Testis (tissue), 2 donors: ENCODE data around the gene UBXN6.

Experiments used
- POLR2A ChIP-seq: fragments of 450-650 bp; IDR thresholded peaks from one replicate; pipeline ENCODE4 v1.6.1; 2017; ENCODE audit warnings: antibody characterized with exemption, mild to moderate bottlenecking, moderate library complexity
- TF ChIP-seq, protein P1 (sequence below), 3 experiments: fragments of 450-650 bp in 2 of 3; fragments of 200-600 bp in 1 of 3; sonication (generic) in 1 of 3; IDR thresholded peaks; one replicate each; pipeline ENCODE4 v1.5.1; 2016 to 2019; ENCODE audit warnings: antibody characterized with exemption in 3 of 3, mild to moderate bottlenecking in 2 of 3, moderate library complexity in 1 of 3

- TF ChIP-seq, protein P1, sequence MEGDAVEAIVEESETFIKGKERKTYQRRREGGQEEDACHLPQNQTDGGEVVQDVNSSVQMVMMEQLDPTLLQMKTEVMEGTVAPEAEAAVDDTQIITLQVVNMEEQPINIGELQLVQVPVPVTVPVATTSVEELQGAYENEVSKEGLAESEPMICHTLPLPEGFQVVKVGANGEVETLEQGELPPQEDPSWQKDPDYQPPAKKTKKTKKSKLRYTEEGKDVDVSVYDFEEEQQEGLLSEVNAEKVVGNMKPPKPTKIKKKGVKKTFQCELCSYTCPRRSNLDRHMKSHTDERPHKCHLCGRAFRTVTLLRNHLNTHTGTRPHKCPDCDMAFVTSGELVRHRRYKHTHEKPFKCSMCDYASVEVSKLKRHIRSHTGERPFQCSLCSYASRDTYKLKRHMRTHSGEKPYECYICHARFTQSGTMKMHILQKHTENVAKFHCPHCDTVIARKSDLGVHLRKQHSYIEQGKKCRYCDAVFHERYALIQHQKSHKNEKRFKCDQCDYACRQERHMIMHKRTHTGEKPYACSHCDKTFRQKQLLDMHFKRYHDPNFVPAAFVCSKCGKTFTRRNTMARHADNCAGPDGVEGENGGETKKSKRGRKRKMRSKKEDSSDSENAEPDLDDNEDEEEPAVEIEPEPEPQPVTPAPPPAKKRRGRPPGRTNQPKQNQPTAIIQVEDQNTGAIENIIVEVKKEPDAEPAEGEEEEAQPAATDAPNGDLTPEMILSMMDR (IDR thresholded peaks at IDR 0.05), result no peak
- no peak for TF ChIP-seq POLR2A
Observed at GRCh38 chr19:4477034-4477801, 19.6 kb upstream of the UBXN6 start.
